ENCODE measurements around the gene HABP2.

DNA sequence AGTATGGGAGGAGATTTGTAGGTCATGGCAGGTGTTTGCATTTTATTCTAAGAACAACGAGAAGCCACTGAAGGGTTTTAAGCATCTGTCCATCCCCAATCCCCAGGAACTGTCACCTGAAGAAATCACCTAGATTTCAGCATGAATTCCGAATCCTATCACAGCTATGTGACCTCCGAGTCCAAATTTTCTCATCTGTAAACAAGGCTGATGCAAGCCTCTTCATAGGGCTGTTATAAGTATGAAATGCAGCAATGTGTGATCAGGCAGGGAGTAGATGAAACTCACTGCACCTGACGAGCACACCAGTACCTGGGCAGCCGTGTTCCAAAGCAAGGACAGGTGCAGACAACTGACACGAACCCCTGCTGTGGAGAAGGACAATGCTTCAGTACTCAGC, 14.0 kb downstream of the HABP2 start:
- no peak for TF ChIP-seq EZH2 (IDR thresholded peaks at IDR 0.05; ENCODE audit: borderline replicate concordance, low read depth, low read length)
- no peak for TF ChIP-seq FOXK2 (conservative IDR thresholded peaks at IDR 0.05 in 1 of 2, IDR thresholded peaks at IDR 0.05 in 1 of 2; ENCODE audit: low read depth in 2 of 2)
- TF ChIP-seq POLR2A (conservative IDR thresholded peaks at IDR 0.05), result no peak
- no peak for TF ChIP-seq ELF4 (CRISPR knock-in tag; IDR thresholded peaks at IDR 0.05)
- TF ChIP-seq, protein P1, sequence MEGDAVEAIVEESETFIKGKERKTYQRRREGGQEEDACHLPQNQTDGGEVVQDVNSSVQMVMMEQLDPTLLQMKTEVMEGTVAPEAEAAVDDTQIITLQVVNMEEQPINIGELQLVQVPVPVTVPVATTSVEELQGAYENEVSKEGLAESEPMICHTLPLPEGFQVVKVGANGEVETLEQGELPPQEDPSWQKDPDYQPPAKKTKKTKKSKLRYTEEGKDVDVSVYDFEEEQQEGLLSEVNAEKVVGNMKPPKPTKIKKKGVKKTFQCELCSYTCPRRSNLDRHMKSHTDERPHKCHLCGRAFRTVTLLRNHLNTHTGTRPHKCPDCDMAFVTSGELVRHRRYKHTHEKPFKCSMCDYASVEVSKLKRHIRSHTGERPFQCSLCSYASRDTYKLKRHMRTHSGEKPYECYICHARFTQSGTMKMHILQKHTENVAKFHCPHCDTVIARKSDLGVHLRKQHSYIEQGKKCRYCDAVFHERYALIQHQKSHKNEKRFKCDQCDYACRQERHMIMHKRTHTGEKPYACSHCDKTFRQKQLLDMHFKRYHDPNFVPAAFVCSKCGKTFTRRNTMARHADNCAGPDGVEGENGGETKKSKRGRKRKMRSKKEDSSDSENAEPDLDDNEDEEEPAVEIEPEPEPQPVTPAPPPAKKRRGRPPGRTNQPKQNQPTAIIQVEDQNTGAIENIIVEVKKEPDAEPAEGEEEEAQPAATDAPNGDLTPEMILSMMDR (IDR thresholded peaks at IDR 0.05 in 2 of 3, conservative IDR thresholded peaks at IDR 0.05 in 1 of 3; ENCODE audit: insufficient read depth in 2 of 3, low read depth in 1 of 3, low read length in 3 of 3), result no peak
- no peak for TF ChIP-seq SIX5 (IDR thresholded peaks at IDR 0.05; ENCODE audit: borderline replicate concordance in 1 of 2, insufficient read depth in 1 of 2, low read depth in 1 of 2, low read length in 2 of 2)
- no peak for TF ChIP-seq CHD4 (IDR thresholded peaks at IDR 0.05; ENCODE audit: insufficient read depth, insufficient replicate concordance, low read depth, low read length, poor library complexity, severe bottlenecking)
- TF ChIP-seq CBFB (CRISPR knock-in tag; IDR thresholded peaks at IDR 0.05), result no peak
